ENCODE measurements around the gene SLC7A8.

SLC7A8 gene

DNA sequence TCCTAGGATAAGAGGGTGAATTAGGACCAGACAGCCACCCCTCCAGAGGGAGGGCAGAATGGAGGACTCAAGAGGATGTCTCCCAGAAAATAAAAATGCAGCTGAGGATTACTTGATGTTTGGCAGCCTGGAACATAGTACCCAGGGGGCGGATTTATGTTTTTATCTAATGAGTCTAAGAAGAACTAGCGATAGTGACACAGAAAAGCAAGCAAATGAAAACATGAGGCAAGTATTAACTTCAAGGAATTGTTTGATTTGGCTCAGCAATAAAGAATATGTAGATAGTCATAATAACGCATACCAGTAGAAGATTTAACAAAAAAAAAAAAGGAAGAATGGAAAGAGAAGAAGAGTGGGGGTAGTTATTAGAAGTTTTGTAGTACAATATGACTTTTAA is 10.0 kb upstream of the SLC7A8 start:
- Histone ChIP-seq H3K4me1 (ENCODE audit: control insufficient read depth, low read length) (no peaks in the 10 kb centered on the region), H3K27ac (ENCODE audit: low read depth, low read length) (no peak overlapping the region), H3K27me3 (ENCODE audit: control insufficient read depth, low read length) (0 out of 2 replicates have a peak, but pooled peaks cover 2% of the 10 kb centered on the region), H3K9me3 (ENCODE audit: control insufficient read depth, insufficient read depth, low read length) (no peaks in the 10 kb centered on the region), H3K4me3 (ENCODE audit: low read length) (no peak overlapping the region), H3F3A (ENCODE audit: control insufficient read depth, insufficient read depth) (no peaks in the 10 kb centered on the region), H4K20me1 (ENCODE audit: control insufficient read depth, insufficient read depth, low read depth, low read length) (no peaks in the 10 kb centered on the region), H3K79me2 (ENCODE audit: control insufficient read depth, low read length) (no peaks in the 10 kb centered on the region), H3K4me2 (ENCODE audit: low read length) (no peak overlapping the region), H3K36me3 (ENCODE audit: control insufficient read depth, low read length) (no peaks in the 10 kb centered on the region), H3K9me2 (replicated peaks; ENCODE audit: control insufficient read depth, low read length) (no peaks in the 10 kb centered on the region)
- TF ChIP-seq, protein P1, sequence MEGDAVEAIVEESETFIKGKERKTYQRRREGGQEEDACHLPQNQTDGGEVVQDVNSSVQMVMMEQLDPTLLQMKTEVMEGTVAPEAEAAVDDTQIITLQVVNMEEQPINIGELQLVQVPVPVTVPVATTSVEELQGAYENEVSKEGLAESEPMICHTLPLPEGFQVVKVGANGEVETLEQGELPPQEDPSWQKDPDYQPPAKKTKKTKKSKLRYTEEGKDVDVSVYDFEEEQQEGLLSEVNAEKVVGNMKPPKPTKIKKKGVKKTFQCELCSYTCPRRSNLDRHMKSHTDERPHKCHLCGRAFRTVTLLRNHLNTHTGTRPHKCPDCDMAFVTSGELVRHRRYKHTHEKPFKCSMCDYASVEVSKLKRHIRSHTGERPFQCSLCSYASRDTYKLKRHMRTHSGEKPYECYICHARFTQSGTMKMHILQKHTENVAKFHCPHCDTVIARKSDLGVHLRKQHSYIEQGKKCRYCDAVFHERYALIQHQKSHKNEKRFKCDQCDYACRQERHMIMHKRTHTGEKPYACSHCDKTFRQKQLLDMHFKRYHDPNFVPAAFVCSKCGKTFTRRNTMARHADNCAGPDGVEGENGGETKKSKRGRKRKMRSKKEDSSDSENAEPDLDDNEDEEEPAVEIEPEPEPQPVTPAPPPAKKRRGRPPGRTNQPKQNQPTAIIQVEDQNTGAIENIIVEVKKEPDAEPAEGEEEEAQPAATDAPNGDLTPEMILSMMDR (IDR thresholded peaks at IDR 0.05; ENCODE audit: low read depth, low read length, poor library complexity, severe bottlenecking): no peak
- no peak for TF ChIP-seq EZH2phosphoT487 (IDR thresholded peaks at IDR 0.05; ENCODE audit: borderline replicate concordance, low read length)

DNA sequence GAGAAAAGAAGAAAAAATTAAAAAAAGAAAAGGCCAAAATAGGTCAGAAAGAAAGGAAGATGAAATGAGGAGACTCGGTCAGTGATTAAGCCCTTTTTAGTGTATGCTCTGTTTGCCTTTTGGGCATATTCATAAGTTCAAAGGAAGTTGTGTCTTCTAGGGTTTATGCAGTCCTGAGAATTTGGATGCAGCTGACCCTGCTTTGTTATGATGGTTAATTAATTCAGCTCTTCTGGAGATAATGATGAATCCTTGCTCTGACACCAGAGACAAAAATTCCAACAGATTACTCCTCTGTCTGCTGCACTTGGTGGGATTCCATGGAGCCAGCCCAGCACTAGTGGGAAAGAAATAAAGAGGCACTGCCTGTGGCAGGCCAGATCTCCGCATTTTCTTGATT is 4.5 kb upstream of the SLC7A8 start:
- H3K9me2 ChIP-seq (replicated peaks; ENCODE audit: control insufficient read depth, low read length): no peaks in the 10 kb centered on the region
- H3K9me3 ChIP-seq (ENCODE audit: control insufficient read depth, insufficient read depth, low read length): no peaks in the 10 kb centered on the region
- H3K4me3 ChIP-seq (ENCODE audit: low read length): no peak overlapping the region
- H3K79me2 ChIP-seq (ENCODE audit: control insufficient read depth, low read length): no peaks in the 10 kb centered on the region
- TF ChIP-seq EZH2phosphoT487 (IDR thresholded peaks at IDR 0.05; ENCODE audit: borderline replicate concordance, low read length): no peak
- TF ChIP-seq, protein P1 (IDR thresholded peaks at IDR 0.05; ENCODE audit: low read depth, low read length, poor library complexity, severe bottlenecking): no peak
- no peaks in the 10 kb centered on the region for H3K36me3 ChIP-seq (ENCODE audit: control insufficient read depth, low read length)
- H3K27ac ChIP-seq (ENCODE audit: low read depth, low read length): no peak overlapping the region
- H3F3A ChIP-seq (ENCODE audit: control insufficient read depth, insufficient read depth): peaks cover 7% of the 10 kb centered on the region; the same call in 1 of the 2 replicates
- H3K4me1 ChIP-seq (ENCODE audit: control insufficient read depth, low read length): peaks cover 16% of the 10 kb centered on the region
- H3K4me2 ChIP-seq (ENCODE audit: low read length): no peak overlapping the region
- H3K27me3 ChIP-seq (ENCODE audit: control insufficient read depth, low read length): peaks cover 2% of the 10 kb centered on the region; the same call in 1 of the 2 replicates
- H4K20me1 ChIP-seq (ENCODE audit: control insufficient read depth, insufficient read depth, low read depth, low read length): no peaks in the 10 kb centered on the region

DNA sequence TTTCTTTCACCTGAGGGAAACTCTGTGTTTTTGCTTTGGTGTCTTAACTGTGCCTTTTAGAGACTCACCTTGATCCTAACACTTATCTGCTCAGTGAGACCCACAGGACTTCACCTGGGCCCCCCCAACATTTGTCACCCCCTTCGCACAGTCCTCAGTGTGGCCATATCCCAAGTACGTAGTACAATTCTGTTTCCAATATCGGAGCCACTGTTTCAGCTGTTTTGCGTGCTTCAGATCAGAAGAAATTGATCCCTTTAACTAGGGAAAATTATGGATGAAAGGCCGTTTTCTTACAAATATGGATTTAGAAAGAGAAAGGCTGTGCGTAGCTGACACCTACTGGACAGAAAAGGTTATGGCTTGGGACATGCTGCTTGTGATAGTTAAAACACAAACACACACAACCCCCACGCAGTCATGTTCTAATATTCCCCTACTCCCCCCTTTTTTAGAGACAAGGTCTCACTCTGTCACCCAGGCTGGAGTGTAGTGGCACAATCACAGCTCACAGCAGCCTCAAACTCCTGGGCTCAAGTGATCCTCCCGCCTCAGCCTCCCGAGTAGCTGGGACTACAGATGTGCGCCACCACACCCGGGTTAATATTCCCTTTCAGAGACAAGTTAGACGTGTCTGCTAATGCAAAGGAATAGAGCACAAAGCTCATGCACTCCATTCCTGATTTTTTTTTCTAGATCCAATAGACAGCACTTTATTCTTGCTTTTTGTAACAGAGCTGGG is 3.6 kb upstream of the SLC7A8 start:
- no peak overlapping the region for H3K4me2 ChIP-seq (ENCODE audit: low read length)
- TF ChIP-seq, protein P1 (IDR thresholded peaks at IDR 0.05; ENCODE audit: low read depth, low read length, poor library complexity, severe bottlenecking): peak; percentile 79
- no peak for TF ChIP-seq EZH2phosphoT487 (IDR thresholded peaks at IDR 0.05; ENCODE audit: borderline replicate concordance, low read length)

More for the DNA sequence above, 3.6 kb upstream of the SLC7A8 start:
- Histone ChIP-seq H4K20me1 (ENCODE audit: control insufficient read depth, insufficient read depth, low read depth, low read length) (no peaks in the 10 kb centered on the region), H3K4me3 (ENCODE audit: low read length) (no peak overlapping the region), H3K79me2 (ENCODE audit: control insufficient read depth, low read length) (no peaks in the 10 kb centered on the region), H3K27ac (ENCODE audit: low read depth, low read length) (no peak overlapping the region), H3K9me3 (ENCODE audit: control insufficient read depth, insufficient read depth, low read length) (no peaks in the 10 kb centered on the region), H3K4me1 (ENCODE audit: control insufficient read depth, low read length) (peaks cover 25% of the 10 kb centered on the region), H3K36me3 (ENCODE audit: control insufficient read depth, low read length) (no peaks in the 10 kb centered on the region), H3K9me2 (replicated peaks; ENCODE audit: control insufficient read depth, low read length) (no peaks in the 10 kb centered on the region), H3K27me3 (ENCODE audit: control insufficient read depth, low read length) (peaks cover 11% of the 10 kb centered on the region), H3F3A (ENCODE audit: control insufficient read depth, insufficient read depth) (peaks cover 7% of the 10 kb centered on the region; the same call in 1 of the 2 replicates)

Data from DOHH2 (cell line).